Activated CD8-positive, alpha-beta memory T cell treated with anti-CD3 and anti-CD28 coated beads for 4 hours (primary cell): ENCODE data around the gene RCE1.

Source experiments
- DNase-seq, 2 donors: peaks; one replicate each; pipeline ENCODE4 v3.0.0-alpha.2; 2020; ENCODE audit warnings: low read depth in 2 of 2

RCE1 gene

GRCh38 chr11:66844496-66845142 lies 1.4 kb downstream of the RCE1 start:
- DNase-seq = no peak

- DNase-seq = no peak
Observed at GRCh38 chr11:66845143-66845875, 2.1 kb downstream of the RCE1 start.

- no peak for DNase-seq
Observed at GRCh38 chr11:66845876-66846212, 2.6 kb downstream of the RCE1 start.

GRCh38 chr11:66846671-66847091 lies 3.4 kb downstream of the RCE1 start:
- DNase-seq = no peak

GRCh38 chr11:66847461-66848232 lies 4.4 kb downstream of the RCE1 start:
- no peak for DNase-seq

- no peak for DNase-seq
Observed at GRCh38 chr11:66848671-66849500, 5.6 kb downstream of the RCE1 start.

- DNase-seq = no peak
Observed at GRCh38 chr11:66849501-66850234, 6.4 kb downstream of the RCE1 start.

- no peak for DNase-seq
Observed at GRCh38 chr11:66850235-66850587, 7.0 kb downstream of the RCE1 start.

- DNase-seq = no peak
Observed at GRCh38 chr11:66850588-66851238, 7.5 kb downstream of the RCE1 start.

- no peak for DNase-seq
Observed at GRCh38 chr11:66851239-66851596, 8.0 kb downstream of the RCE1 start.

GRCh38 chr11:66851698-66852465 lies 8.6 kb downstream of the RCE1 start:
- DNase-seq = no peak

- DNase-seq = no peak
Observed at GRCh38 chr11:66852466-66853241, 9.4 kb downstream of the RCE1 start.

GRCh38 chr11:66853242-66854229 lies 10.3 kb downstream of the RCE1 start:
- DNase-seq = no peak

GRCh38 chr11:66854231-66854661 lies 11.0 kb downstream of the RCE1 start:
- no peak for DNase-seq

- DNase-seq = no peak
Observed at GRCh38 chr11:66854729-66855211, 11.5 kb downstream of the RCE1 start.

- peak in 1 of 2 donors; percentile 54 for DNase-seq
Observed at GRCh38 chr11:66855574-66856495, 12.6 kb downstream of the RCE1 start.
